Peyer's patch (tissue), 4 donors: Measurements from ENCODE around the gene DHX34.

Source experiments
- POLR2A ChIP-seq, 2 donors: fragments of 450-650 bp; IDR thresholded peaks; one replicate each; pipeline ENCODE4 v1.5.1; 2017; ENCODE audit warnings: antibody characterized with exemption in 2 of 2, mild to moderate bottlenecking in 2 of 2, moderate library complexity in 2 of 2
- TF ChIP-seq, protein P1 (sequence below), 6 experiments: fragments of 450-650 bp in 4 of 6; fragments of 200-600 bp in 2 of 6; sonication (generic) in 1 of 6; IDR thresholded peaks; one replicate each; pipeline ENCODE4 v1.5.1; 2017 to 2019; ENCODE audit warnings: antibody characterized with exemption in 6 of 6, mild to moderate bottlenecking in 3 of 6, moderate library complexity in 1 of 6

DNA sequence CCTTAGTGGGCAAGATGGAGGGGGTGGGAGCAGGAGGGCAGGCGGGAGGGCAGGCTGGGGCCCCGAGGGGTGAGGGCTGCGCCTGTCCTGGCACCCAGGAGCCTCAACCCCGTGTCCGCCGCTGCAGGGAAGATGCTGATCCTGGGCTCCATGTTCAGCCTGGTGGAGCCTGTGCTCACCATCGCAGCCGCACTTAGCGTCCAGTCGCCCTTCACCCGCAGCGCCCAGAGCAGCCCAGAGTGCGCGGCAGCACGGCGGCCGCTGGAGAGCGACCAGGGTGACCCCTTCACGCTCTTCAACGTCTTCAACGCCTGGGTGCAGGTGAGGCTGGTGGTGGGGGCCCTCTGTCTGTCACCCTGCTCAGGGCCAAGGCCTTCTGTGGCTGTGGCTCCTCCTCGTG is 23.5 kb downstream of the DHX34 start:
- TF ChIP-seq, protein P1, sequence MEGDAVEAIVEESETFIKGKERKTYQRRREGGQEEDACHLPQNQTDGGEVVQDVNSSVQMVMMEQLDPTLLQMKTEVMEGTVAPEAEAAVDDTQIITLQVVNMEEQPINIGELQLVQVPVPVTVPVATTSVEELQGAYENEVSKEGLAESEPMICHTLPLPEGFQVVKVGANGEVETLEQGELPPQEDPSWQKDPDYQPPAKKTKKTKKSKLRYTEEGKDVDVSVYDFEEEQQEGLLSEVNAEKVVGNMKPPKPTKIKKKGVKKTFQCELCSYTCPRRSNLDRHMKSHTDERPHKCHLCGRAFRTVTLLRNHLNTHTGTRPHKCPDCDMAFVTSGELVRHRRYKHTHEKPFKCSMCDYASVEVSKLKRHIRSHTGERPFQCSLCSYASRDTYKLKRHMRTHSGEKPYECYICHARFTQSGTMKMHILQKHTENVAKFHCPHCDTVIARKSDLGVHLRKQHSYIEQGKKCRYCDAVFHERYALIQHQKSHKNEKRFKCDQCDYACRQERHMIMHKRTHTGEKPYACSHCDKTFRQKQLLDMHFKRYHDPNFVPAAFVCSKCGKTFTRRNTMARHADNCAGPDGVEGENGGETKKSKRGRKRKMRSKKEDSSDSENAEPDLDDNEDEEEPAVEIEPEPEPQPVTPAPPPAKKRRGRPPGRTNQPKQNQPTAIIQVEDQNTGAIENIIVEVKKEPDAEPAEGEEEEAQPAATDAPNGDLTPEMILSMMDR (IDR thresholded peaks at IDR 0.05), result no peak
- no peak for TF ChIP-seq POLR2A (IDR thresholded peaks at IDR 0.05)
